Activated CD8-positive, alpha-beta memory T cell treated with anti-CD3 and anti-CD28 coated beads, Interleukin-2, amount 50 U/mL, for 4 hours (primary cell): Measurements from ENCODE around the gene LRRN3.
"Not testable (repeated sequence)": the region's sequence is repeated elsewhere in the genome, so short reads cannot be mapped to it uniquely, and the experiment has no call there.

Experiments
- DNase-seq: peaks from one replicate; pipeline ENCODE4 v3.0.0-alpha.2; 2020

The LRRN3 gene

DNA sequence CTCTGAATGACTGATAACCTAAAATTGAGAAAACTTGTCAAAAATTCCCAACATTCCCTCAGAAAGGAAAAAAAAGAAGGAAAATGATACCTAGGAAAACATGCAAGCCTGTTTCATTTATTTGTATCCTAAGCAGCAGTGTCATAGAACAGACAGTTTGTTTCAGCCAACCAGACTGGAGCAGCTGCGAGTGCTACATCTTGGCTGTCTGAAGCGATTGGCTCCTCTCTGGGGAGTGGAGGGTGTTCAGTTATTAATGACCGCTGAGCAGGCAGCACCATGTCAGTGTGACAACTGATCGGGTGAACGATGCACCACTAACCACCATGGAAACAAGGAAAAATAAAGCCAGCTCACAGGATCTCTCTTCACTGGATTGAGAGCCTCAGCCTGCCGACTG lies at the start of gene LRRN3:
TSS of gene LRRN3 (plus strand) at position 282 of the 400 bp plus-strand sequence. CDS start 31,646 bp downstream, outside the sequence.
- peak; percentile 38 for DNase-seq

DNA sequence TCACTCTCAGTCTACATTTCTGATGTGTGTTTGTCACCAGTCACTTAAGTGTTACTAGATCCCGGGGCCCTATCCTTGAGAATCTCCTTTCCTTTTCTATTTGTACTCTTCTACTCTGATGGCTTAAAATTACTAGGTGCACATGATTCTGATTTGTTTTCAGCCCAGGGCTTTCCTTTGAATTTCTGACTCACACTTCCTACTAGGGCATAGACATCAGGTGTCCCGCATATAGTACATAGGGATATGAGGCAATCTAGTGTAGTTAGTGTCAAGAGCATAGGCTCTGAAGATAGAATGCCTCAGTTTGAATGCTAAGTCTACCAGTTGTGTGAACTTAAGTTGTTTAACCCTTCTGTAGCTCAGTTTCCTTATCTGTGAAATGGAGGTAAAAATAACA lies 49.4 kb upstream of the LRRN3 start:
- DNase-seq, result no peak

DNA sequence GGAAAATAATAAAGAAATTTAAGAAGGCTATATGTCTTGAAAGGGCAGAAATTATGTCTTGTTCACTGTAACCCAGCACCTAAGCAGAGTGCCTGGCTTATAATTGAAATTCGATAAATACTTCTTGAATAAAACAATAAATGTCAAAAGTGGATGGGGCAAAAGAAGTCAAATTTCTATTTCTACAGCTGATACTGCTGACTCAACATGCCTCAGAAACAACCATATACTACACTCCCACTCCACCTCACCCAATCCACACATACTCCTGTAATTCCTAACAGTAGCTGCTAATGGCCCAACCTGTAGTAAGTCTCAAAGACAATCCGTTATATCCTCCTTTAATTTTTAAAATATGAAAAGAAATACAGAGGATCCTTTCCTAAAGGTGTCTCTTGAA lies 48.1 kb upstream of the LRRN3 start:
- DNase-seq, result no peak

DNA sequence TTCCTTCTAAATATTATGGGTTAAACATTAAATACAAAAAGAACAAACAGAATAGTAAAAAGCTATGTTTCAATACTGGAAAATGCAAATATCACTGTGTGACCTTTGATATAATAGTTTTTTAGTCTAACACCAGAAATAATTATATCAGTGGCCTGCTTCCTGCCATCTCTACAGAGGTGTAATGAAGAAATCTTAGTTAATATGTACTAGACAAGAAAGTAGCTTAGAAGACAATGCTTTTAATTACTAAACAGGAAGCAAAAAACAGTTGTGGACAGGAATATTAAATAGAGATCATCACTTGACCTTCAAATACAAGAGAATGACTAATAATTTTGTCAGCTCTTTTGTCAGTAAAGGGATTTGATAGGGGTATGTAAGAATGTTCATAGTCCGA lies 47.4 kb upstream of the LRRN3 start:
- DNase-seq, result no peak

DNA sequence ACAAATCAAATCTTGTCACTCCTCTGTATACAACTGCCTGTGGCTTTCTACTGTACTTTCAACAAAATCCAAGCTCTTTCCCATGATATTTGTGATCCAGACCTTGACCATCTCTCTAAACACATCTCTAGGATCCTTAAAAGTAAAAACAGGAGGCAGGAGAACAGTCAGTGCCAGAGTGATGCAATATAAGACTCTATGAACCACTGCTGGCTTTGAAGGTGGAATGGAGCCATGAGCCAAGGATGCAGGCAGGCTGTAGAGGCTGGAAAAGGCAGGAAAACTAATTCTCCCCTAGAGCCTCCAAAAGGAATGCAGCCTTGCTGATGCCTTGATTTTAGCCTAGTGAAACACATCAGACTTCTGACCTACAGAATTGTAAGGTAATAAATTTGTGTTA lies 45.5 kb upstream of the LRRN3 start:
- no peak for DNase-seq

DNA sequence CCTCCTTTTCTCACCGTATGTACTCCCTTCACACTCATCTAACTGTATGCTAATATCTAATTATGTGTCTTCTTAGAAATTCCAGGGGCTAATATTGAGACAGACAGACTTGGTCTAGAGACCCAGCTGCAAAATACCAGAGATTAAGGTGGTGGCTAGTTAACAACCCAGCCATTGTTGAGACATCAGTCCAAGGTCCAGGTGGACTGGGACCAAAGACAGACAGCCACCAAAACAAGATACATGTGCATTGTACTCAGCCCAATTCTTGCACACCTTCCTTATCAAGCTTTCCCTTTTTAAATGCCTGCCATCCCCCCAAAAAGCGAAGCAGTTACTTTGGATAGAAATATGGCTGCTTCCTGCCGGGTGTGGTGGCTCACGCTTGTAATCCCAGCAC lies 43.3 kb upstream of the LRRN3 start:
- DNase-seq, result no peak

DNA sequence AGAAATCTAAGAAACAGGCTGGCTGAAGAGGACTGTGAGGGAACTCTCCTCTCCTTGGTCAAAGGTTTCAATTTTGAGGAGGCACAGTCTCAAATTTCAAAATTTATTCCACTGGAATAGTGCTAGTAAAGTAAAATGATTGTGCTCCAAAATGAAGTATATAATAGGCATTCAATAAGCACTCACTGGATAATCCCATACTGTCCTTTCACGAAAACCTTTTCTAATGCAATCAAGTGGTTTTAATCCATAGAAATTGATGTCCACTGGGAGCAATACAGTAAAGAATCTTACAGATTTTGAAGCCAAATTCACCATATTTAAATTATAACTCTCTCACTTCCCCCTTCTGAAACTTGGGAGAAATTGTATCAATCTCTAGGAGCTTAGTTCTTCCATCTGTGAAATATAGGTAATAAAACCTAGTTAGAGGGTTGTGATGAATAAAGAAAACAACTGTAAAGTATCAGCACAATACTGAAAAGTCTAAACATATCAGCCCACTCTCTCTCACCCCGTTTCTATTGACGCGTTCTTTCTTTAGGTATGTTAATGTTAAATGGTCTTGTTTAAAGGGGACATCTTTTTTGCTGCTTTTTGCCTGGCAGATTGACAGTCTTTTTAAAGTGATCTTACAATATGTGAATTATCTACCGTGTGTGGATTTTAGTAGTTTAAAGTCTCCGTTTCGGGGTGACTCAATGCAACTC lies 40.8 kb upstream of the LRRN3 start:
- no peak for DNase-seq

DNA sequence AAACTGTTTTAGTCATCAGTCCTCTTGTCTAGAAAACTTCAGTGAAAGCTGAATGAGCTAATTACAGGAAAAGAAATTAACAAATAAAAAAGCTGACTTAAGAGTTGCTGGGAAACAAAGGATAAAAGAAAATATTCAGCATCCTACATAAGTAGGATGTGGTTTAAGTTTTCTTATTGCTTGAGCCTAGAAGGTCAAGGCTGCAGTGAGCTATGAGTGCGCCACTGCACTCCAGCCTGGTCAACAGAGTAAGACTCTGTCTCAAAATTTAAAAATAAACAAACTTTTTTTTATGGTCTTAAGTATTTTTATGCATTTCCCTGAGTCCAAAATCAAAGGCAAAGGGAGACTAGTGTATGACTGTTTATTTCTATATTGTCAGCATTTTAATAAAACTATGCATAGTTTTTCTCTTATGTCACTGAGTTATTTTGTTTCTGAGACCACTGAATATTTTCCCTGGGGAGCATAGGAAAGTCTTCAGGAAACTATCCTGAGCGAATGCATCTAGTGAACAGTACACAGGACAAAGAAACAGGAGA lies 40.0 kb upstream of the LRRN3 start:
- DNase-seq, result no peak

DNA sequence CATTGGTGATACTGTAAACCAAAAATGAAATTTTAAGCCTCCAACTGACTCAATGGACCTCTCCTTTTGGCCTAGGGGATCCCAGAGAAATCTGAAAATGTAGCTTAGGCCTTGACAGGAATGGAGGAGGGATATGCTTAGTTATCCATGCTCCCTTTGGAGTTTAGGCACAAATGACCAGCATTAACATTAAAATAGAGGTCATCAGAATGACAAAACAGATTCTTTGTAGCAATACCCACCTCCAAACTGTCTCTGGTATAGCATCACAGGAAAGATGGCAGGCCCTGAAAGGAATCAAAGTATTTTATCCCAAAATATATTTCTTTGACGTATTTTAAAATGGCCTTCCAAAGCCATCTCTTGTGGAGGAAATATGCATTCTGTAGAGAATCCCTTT lies 39.1 kb upstream of the LRRN3 start:
- DNase-seq, result no peak

DNA sequence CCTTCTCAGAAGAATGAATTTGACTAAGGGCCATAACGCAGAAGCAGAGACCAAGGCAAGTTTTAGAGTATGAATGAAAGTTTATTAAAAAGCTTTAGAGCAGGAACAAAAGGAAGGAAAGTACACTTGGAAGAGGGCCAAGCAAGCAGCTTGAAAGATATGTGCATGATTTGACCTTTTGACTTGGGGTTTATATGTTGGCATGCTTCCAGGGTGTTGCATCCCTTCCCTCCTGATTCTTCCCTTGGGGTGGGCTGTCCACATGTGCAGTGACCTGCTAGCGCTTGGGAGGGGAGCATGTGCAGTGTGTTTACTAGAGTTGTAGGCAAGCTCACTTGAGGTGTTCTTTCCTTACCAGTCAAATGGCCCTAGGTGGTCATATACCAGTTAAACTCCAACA lies 37.9 kb upstream of the LRRN3 start:
- DNase-seq, result no peak

DNA sequence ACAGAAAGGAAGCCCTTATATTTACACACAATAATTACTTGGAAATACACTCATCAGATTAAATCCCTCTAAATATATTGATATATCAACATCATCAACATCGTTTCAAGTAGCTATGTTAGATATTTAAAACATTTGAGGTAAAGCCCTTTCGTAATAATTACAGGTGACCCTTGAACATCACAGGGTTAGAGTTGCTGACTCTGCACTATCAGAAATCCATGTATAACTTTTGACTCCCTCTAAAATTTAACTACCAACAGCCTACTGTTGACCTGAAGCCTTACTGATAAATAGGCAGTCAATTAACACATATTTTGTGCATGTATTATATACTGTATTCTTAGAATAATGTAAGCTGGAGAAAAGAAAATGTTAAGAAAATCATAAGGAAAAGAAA lies 34.6 kb upstream of the LRRN3 start:
- no peak for DNase-seq

DNA sequence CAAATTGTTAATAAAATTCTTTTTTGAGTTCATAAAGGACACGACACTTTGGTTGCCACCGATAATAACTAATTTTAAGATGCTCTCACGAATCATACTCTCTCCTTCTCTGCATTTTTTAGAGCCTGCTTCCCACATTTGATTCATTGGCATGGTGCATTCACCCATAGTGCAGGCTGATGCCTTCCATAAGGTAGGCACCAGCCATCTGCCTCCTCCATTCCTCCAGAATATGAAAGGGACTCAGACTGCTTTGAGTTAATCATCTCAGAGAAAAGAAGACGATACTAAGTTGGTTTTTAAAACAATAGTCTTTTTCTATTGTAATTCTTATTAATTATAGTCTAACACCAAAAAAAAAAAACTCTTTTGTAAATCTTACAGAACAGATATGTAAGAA lies 33.9 kb upstream of the LRRN3 start:
- no peak for DNase-seq

DNA sequence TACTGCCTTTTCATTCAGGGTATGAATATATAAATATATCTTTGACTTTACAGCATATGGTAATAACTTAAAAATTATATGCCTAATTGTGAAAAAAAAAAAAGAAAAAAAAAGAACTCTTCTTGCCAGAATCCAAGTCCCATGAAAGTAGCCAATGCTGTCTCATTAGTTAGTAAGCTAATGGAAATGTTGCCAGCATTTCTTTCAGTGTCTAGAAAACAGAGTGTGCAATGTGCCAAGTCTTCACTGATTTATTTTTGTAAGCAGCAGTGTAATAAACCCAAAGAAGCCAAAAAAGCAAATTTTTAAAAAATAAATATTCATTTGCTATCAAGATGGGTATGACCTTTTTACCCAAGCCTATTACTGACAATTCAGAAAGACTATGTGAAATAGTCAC lies 31.1 kb upstream of the LRRN3 start:
- DNase-seq, result no peak

DNA sequence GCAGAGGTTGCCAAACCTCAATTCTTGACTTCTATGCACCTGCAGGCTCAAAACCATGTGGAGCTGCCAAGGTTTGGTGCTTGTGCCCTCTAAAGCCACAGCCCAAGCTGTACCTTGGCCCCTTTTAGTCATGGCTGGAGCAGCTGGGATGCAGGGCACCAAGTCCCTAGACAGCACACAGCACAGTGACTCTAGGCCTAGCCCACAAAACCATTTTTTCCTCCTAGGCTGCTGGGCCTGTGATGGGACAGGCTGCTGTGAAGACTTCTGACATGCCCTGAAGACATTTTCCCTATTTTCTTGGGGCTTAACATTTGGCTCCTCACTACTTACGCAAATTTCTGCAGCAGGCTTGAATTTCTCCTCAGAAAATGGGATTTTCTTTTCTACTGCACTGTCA lies 27.8 kb upstream of the LRRN3 start:
- no peak for DNase-seq

DNA sequence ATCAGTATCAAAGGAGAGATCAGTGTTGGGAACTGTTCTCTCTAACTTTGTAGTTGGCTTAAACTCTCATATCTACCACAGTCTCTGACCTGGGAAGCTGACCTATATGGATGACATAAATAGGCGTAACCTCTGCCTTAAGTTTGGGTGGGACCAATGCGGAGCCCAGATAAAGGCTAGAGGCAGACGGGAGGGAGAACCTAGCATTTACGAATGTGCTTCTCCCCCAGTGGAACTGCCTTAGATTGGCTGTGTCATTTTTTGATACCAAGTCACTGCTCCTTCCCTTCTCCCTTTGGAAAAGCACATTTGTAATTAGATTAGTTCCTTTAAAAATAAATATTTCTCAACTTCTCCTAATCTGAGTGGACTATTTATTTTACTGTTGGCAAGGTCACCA lies 23.7 kb upstream of the LRRN3 start:
- DNase-seq, result no peak

DNA sequence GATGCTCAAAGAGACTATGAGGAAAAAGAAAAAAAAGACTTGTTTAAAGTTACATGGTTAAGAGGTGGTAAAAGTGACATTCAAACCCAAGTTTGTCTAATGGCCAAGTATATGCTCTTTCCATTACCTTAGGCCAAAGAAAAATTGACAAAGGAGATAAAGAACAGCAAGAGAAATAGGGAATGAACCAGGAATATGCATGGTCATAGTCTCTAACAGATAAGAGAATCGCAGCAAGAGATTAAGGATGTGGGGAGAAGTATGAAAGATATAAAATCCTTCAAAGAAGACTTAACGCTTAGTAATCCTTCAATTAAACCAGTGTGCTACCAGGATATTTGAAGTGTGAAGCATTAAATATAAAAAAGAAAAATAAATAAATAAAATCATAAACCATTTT lies 23.2 kb upstream of the LRRN3 start:
- DNase-seq, result no peak

DNA sequence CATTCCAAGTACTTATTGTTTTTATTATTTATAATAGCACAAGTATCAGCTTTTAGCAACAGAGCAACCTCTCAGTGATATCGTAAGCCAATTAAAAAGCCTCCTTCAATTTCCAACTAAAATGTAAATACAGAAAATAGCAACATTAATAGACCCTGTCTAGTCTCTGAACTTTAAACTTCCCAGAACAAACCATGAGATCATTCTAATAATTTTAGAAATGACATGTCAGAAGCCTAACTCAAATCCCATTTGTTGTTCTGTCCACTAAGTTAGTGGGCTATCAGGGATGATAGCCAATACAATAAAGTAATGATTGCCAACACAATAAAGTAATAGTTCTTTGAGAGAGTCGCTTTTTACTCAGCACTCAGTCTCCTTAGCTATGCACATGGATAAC lies 22.3 kb upstream of the LRRN3 start:
- DNase-seq, result no peak

DNA sequence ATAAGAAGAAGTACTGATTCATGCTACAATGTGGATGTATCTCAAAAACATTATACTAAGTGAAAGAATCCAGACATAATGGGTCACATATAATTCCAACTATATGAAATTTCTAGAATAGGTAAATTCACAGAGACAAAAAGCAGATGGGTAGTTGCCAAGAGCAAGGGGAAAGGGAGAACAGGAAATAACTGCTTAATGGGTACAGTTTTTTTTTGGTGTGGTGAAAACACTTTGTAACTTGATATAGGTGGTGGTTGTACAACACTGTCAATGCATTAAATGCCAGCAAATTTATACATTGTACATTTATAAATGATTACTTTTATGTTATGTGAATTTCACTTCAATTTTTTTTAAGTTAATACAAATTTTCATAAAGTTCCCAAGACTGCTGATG lies 19.4 kb upstream of the LRRN3 start:
- DNase-seq, result no peak

DNA sequence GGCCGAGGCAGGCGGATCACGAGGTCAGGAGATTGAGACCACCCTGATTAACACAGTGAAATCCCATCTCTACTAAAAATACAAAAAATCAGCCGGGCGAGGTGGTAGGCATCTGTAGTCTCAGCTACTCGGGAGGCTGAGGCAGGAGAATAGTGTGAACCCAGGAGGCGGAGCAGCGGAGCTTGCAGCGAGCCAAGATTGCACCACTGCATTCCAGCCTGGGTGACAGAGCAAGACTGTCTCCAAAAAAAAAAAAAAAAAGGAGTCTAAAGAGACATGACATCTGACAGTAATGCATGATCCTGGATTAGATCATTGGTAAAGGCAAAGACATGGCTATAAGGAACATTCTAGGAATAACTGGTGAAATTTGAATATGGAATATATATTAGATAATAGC lies 18.3 kb upstream of the LRRN3 start:
- not testable (repeated sequence) for DNase-seq

DNA sequence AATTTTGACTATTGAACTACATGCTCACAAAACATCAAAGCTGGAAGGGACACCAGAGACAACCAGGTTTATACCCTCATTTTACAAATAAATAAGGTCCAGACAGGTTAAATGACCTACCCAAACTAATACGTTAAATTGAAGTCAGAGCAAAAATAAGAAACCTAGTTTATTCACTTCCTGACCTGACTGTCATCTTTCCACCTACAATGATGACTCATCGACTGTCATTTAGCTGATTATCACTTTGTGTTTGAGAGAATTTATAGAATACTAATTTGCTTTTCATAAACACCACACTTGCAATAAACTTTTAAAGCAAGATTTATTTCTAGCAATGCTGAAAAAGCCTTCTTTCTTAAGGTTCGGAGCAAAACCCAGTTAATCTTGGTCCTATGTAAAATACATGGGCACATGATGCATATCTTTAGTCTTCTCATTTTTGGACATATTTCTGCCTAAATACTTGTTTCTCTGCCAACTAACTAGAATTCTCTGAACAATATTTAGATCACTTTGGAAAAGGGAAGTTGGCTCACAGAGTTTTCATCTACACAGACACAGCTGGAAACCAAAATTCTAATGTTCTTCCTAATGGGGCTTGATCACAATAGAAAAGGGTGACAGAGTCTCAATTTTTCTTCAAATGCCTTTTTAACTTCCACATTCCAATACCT lies 16.7 kb upstream of the LRRN3 start:
- DNase-seq, result no peak

DNA sequence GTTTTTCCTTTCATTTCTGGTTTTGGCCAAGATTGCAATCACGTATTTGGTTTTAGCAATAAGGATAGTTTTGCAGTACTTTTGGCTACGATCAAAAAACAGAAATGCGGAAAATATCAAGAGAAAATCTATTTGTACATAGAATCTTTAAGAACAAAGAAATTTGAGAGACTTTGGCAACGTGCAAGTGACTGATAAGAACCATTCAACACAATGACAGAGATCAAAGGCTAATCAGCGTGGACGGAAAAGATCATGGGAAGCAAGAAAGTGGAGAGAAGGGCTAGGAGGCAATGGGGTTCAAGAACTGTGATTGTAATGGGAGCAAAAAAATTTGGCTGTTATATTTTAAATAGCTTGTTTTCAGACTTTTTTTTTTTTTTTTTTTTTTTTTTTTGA lies 16.2 kb upstream of the LRRN3 start:
- DNase-seq, result no peak

DNA sequence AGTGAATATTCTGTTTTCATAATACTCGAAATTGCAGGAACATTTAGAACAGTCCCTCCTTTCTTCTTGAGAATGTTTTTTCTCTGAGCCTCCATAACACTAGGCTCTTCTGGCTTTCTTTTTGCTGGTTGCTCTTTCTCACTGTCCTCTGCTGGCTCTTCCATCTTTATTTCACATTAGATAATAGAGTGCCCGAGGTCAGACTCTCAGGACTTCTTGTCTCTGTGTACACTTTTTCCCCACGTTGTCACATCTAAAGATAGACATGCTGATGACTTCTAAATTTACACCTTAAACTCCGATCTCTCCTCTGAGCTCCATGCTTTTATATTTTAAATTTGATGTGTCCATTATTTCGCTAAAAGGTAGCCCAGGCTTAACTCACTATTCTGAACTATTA lies 15.4 kb upstream of the LRRN3 start:
- DNase-seq, result no peak

DNA sequence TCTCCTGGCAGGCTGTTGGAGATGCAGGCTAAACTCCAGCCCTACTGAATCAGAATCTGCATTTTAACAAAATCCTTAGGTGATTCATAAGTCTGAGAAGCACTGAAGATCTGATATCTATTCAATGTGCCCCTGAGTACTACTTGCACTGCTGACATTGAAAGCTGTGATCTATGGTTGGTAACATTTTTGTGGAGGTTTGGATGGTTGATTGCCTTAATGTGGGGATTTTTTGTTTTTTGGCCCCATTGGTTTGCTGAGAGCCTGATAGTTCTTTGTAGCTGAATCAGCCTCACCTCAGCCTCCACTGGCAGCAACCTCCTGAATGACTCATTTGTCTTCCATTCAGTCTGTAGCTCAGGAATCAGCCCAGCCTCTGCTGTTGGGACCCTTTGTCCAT lies 14.7 kb upstream of the LRRN3 start:
- peak; percentile 41 for DNase-seq

DNA sequence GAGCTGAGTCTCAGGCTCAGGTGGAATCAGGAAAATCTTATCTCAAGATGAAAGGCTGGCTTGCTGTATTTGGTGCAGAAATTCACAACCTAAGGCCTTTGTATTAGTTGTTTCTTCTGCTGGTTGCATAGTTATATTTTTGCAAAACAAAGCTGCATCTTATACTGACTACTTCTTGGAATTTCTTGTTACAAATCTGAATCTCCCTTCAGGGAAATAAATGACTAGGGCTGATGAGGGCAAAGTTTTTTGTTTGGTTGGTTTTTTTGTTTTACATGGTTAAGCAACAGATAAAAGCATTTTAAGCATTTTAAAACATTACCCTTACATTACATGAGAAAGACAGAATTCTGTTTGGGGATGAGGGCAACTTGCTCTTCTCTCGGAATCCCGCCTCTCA lies 13.9 kb upstream of the LRRN3 start:
- no peak for DNase-seq
